OCI-LY3 (cell line): ENCODE results near the gene NOS1AP.

ENCODE experiments used
- CTCF ChIP-seq: fragments of 200-600, 300-600 bp; sonication (generic); IDR thresholded peaks from 2 replicates; pipeline ENCODE4 v1.5.1; 2014; ENCODE audit warnings: antibody characterized with exemption, low read length, low read depth
- EZH2phosphoT487 ChIP-seq: fragments of 200-600 bp; shearing (Covaris generic); IDR thresholded peaks from 2 replicates; pipeline ENCODE4 v1.6.1; 2018; ENCODE audit warnings: antibody characterized with exemption, mixed run types, low read depth

DNA sequence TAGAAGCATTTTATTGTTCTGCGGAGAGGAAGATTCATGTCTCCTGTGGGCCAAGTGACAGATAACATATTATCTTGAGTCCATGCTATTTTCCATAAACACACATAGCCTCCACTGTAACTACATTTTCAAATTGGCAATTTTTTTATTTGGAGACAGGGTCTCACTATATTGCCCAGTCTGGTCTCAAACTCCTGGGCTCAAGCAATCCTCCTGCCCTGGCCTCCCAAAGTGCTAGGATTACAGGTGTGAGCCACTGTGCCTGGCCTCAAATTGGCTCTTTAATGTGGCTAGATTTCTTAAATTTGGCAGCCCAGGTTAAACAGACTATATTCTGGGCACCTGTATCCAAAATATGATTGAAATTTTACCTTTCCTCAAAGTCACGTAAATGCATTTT, 13.8 kb downstream of the NOS1AP start:
- TF ChIP-seq CTCF (no peak), EZH2phosphoT487 (no peak)
